ENCODE measurements around the gene RNF128.
A peak's percentile ranks its signal among the peaks of the same experiment; 100 is the strongest.
"Not testable (repeated sequence)": the region's sequence is repeated elsewhere in the genome, so short reads cannot be mapped to it uniquely, and the experiment has no call there.

The RNF128 gene

GRCh38 chrX:106802388-106803275, 76.1 kb downstream of the RNF128 start, which contains the start of gene TBC1D8B:
TSS of gene TBC1D8B (plus strand) at chrX:106802673. CDS start at chrX:106802854, 181 bp downstream.
- no peaks in the 10 kb centered on the region for H3K36me3 ChIP-seq (ENCODE audit: control insufficient read depth, insufficient read depth, low read length)
- DNase-seq (ENCODE audit: low read depth, low spot score): peak; percentile 61

GRCh38 chrX:106811131-106811910, 84.8 kb downstream of the RNF128 start:
- DNase-seq (ENCODE audit: low read depth, low spot score): no peak
- WGBS (ENCODE audit: insufficient coverage, insufficient read length): no CpG with 5 or more reads among the region's 7 CpGs
- H3K27me3 ChIP-seq (ENCODE audit: control insufficient read depth, insufficient read depth, low read length): no peaks in the 10 kb centered on the region
- no peaks in the 10 kb centered on the region for H3K9me3 ChIP-seq (ENCODE audit: control insufficient read depth, insufficient read depth, low read length)
- no peaks in the 10 kb centered on the region for H3K36me3 ChIP-seq (ENCODE audit: control insufficient read depth, insufficient read depth, low read length)
- H3K4me3 ChIP-seq (ENCODE audit: low read length): no peak overlapping the region
- H3K27ac ChIP-seq (ENCODE audit: low read length): no peak overlapping the region
- no peaks in the 10 kb centered on the region for H3K4me1 ChIP-seq (ENCODE audit: control insufficient read depth, insufficient read depth, low read length)

More at GRCh38 chrX:106802388-106803275, 76.1 kb downstream of the RNF128 start, which contains the start of gene TBC1D8B:
- no CpG with 5 or more reads among the region's 36 CpGs for WGBS (ENCODE audit: insufficient coverage, insufficient read length)
- H3K27me3 ChIP-seq (ENCODE audit: control insufficient read depth, insufficient read depth, low read length): no peaks in the 10 kb centered on the region
- peak within 1 kb of the TSS; percentile 94 for H3K4me3 ChIP-seq (ENCODE audit: low read length)
- H3K9me3 ChIP-seq (ENCODE audit: control insufficient read depth, insufficient read depth, low read length): no peaks in the 10 kb centered on the region
- H3K4me1 ChIP-seq (ENCODE audit: control insufficient read depth, insufficient read depth, low read length): no peaks in the 10 kb centered on the region; the same call in 1 of the 2 replicates
- H3K27ac ChIP-seq (ENCODE audit: low read length): no peak within 1 kb of the TSS

DNA sequence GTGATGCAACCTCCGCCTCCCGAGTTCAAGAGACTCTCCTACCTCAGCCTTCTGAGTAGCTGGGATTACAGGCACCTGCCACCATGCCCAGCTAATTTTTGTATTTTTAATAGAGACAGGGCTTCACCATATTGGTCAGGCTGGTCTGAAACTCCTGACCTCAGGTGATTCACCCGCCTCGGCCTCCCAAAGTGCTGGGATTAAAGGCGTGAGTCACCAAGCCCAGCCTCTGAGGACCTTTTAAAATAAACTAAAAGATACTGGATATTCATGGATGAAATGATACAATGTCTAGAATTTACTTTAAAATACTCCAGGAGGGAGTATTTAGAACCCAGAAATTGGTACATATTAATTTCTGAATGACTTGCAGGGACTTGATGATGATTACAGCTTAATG, 86.4 kb downstream of the RNF128 start:
- not testable (repeated sequence) for H3K4me3 ChIP-seq (ENCODE audit: low read length); H3K27me3 ChIP-seq (ENCODE audit: control insufficient read depth, insufficient read depth, low read length); H3K9me3 ChIP-seq (ENCODE audit: control insufficient read depth, insufficient read depth, low read length); H3K36me3 ChIP-seq (ENCODE audit: control insufficient read depth, insufficient read depth, low read length); DNase-seq (ENCODE audit: low read depth, low spot score); H3K4me1 ChIP-seq (ENCODE audit: control insufficient read depth, insufficient read depth, low read length); H3K27ac ChIP-seq (ENCODE audit: low read length)
- WGBS (ENCODE audit: insufficient coverage, insufficient read length): no CpG with 5 or more reads among the region's 5 CpGs

DNA sequence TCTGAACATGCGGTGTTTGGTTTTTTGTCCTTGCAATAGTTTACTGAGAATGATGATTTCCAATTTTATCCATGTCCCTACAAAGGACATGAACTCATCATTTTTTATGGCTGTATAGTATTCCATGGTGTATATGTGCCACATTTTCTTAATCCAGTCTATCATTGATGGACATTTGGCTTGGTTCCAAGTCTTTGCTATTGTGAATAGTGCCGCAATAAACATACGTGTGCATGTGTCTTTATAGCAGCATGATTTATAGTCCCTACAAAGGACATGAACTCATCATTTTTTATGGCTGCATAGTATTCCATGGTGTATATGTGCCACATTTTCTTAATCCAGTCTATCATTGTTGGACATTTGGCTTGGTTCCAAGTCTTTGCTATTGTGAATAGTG, 87.6 kb downstream of the RNF128 start:
- not testable (repeated sequence) for H3K27me3 ChIP-seq (ENCODE audit: control insufficient read depth, insufficient read depth, low read length)
- no CpG with 5 or more reads among the region's 3 CpGs for WGBS (ENCODE audit: insufficient coverage, insufficient read length)

More for the DNA sequence above, 87.6 kb downstream of the RNF128 start:
- DNase-seq (ENCODE audit: low read depth, low spot score); H3K9me3 ChIP-seq (ENCODE audit: control insufficient read depth, insufficient read depth, low read length); H3K4me1 ChIP-seq (ENCODE audit: control insufficient read depth, insufficient read depth, low read length); H3K36me3 ChIP-seq (ENCODE audit: control insufficient read depth, insufficient read depth, low read length); H3K4me3 ChIP-seq (ENCODE audit: low read length); H3K27ac ChIP-seq (ENCODE audit: low read length): not testable (repeated sequence)

Data from iPS DF 6.9 (cell line).